ENCODE measurements around the gene KRT34.

KRT34 gene

GRCh38 chr17:41420134-41420533 lies 38.0 kb upstream of the KRT34 start:
- no peak for DNase-seq (ENCODE audit: low read depth)
- TF ChIP-seq CTCF (IDR thresholded peaks at IDR 0.05; ENCODE audit: low read length, missing control alignments), result no peak
- H3K4me3 ChIP-seq (replicated peaks; ENCODE audit: low read depth, low read length), result no peak overlapping the region

DNA sequence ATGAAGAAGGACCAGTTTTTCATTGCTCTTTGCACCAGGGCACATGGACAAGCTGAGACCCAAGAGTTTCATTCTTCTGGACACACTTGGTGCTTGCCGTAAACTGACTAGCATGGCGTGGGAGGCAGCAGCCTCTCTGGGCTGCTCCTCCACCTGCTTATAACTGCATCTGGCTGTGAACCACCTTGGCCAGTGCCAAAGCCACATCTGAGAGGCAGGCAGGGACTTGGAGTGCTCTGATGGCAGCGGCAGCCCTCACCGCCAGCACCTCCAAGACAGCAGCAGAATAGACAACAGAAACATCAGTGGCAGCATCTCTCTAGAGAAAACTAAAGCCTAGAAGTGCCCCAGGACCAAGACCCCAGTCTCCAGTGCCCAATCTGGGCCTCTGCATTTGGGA lies 37.6 kb upstream of the KRT34 start:
- no peak for TF ChIP-seq CTCF (IDR thresholded peaks at IDR 0.05; ENCODE audit: low read length, missing control alignments)
- no peak overlapping the region for H3K4me3 ChIP-seq (replicated peaks; ENCODE audit: low read depth, low read length)
- no peak for DNase-seq (ENCODE audit: low read depth)

- no peak overlapping the region for H3K4me3 ChIP-seq (replicated peaks; ENCODE audit: low read depth, low read length)
- TF ChIP-seq CTCF (IDR thresholded peaks at IDR 0.05; ENCODE audit: low read length, missing control alignments), result no peak
- no peak for DNase-seq (ENCODE audit: low read depth)
Observed at GRCh38 chr17:41418116-41418860, 36.2 kb upstream of the KRT34 start.

- peak; percentile 30 for TF ChIP-seq CTCF (IDR thresholded peaks at IDR 0.05; ENCODE audit: low read length, missing control alignments)
- no peak for DNase-seq (ENCODE audit: low read depth)
- H3K4me3 ChIP-seq (replicated peaks; ENCODE audit: low read depth, low read length), result no peak overlapping the region
Observed at GRCh38 chr17:41417576-41418015, 35.5 kb upstream of the KRT34 start.

DNA sequence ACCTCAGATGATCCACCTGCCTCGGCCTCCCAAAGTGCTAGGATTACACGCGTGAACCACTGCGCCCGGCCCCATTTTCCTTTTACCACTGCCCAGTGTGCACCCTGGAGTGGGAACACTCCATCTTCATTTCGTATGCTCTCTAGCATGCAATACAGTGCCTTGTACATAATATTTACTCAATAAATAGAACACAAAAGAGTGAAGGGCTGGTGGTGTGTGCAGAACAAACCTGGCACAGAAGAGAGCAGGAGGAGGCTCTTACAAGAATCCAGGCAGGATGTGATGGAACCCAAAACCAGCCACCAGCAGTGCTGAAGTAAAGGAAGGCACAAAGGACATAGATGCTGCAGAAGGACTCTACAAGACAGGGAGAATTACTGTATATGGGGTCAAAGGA lies 35.0 kb upstream of the KRT34 start:
- TF ChIP-seq CTCF (IDR thresholded peaks at IDR 0.05; ENCODE audit: low read length, missing control alignments), result no peak
- no peak for DNase-seq (ENCODE audit: low read depth)
- no peak overlapping the region for H3K4me3 ChIP-seq (replicated peaks; ENCODE audit: low read depth, low read length)

- TF ChIP-seq CTCF (IDR thresholded peaks at IDR 0.05; ENCODE audit: low read length, missing control alignments), result no peak
- no peak overlapping the region for H3K4me3 ChIP-seq (replicated peaks; ENCODE audit: low read depth, low read length)
- no peak for DNase-seq (ENCODE audit: low read depth)
Observed at GRCh38 chr17:41416479-41416878, 34.4 kb upstream of the KRT34 start.

GRCh38 chr17:41415833-41416335 lies 33.8 kb upstream of the KRT34 start:
- H3K4me3 ChIP-seq (replicated peaks; ENCODE audit: low read depth, low read length), result no peak overlapping the region
- peak; percentile 12 for DNase-seq (ENCODE audit: low read depth)
- no peak for TF ChIP-seq CTCF (IDR thresholded peaks at IDR 0.05; ENCODE audit: low read length, missing control alignments)

Data from fibroblast of pulmonary artery (primary cell).